Endothelial cell of umbilical vein (primary cell): ENCODE data around the gene CCBE1.

ENCODE experiments used
- EZH2 ChIP-seq: IDR thresholded peaks from 2 replicates; pipeline ENCODE4 v1.6.1; 2012; ENCODE audit warnings: borderline replicate concordance, low read depth, mild to moderate bottlenecking, moderate library complexity, low read length, inconsistent platforms; ENCODE audit not compliant: severe bottlenecking
- FOS ChIP-seq: IDR thresholded peaks from 2 replicates; pipeline ENCODE4 v1.6.1; 2011; ENCODE audit warnings: mild to moderate bottlenecking, low read length, moderate library complexity, borderline replicate concordance; ENCODE audit not compliant: insufficient read depth
- GATA2 ChIP-seq: IDR thresholded peaks from 2 replicates; pipeline ENCODE4 v1.7.0; 2011; ENCODE audit warnings: low read depth, mild to moderate bottlenecking, moderate library complexity, mixed read lengths, low read length; ENCODE audit not compliant: insufficient read length, insufficient read depth
- JUN ChIP-seq: IDR thresholded peaks from 2 replicates; pipeline ENCODE4 v1.6.1; 2011; ENCODE audit warnings: borderline replicate concordance, low read depth; ENCODE audit not compliant: insufficient read length, insufficient read depth
- POLR2A ChIP-seq: IDR thresholded peaks from 2 replicates; pipeline ENCODE4 v1.6.1; 2012; ENCODE audit warnings: low read depth, mild to moderate bottlenecking, control low read depth, low read length
- POLR2AphosphoS5 ChIP-seq: IDR thresholded peaks from 2 replicates; pipeline ENCODE4 v1.6.1; 2012; ENCODE audit warnings: low read depth, mild to moderate bottlenecking, control low read depth, low read length, moderate library complexity; ENCODE audit not compliant: insufficient read depth
- TF ChIP-seq, protein P1 (sequence below), 2 donors: IDR thresholded peaks; 1 replicate in 1 of 2; 2 replicates in 1 of 2; pipeline ENCODE4 v1.5.1; 2011; ENCODE audit warnings: low read length in 2 of 2, mild to moderate bottlenecking in 2 of 2, moderate library complexity in 2 of 2, control low read depth in 1 of 2, inconsistent platforms in 1 of 2, low read depth in 1 of 2; ENCODE audit not compliant: insufficient read depth in 1 of 2; ENCODE audit errors: extremely low read depth in 1 of 2
- TF ChIP-seq, protein P2 (sequence below): IDR thresholded peaks from 2 replicates; pipeline ENCODE4 v1.6.1; 2011; ENCODE audit not compliant: insufficient read depth, insufficient read length

DNA sequence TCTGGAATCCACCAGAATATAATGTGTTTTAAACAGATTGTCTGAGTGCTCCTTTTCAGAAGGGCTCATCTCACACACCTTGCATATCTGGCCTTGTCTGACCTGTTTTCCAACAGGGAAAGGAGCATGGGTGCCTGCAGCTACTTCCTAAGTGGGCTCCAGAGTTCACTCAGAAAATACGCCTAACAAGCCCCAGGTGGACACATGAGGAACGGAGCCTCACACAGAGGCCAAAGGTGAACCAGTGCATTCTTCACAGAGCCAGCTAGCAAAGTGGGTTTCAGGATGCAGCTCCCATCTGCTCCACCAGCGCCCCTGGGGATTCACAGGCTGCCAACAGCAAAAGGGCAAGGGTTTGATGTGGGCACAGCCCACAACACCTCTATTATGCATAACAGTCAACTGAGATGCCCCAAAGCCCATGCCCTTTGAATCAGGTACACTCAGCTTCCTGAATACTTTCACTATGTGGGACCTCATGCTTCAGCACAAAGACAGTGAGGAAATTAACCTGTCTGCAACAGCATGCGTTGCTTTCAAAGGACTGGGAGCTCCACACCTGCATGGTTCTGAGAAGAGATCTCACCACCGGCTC lies 86.6 kb downstream of the CCBE1 start:
- no peak for TF ChIP-seq POLR2AphosphoS5
- TF ChIP-seq EZH2: no peak
- TF ChIP-seq, protein P1, sequence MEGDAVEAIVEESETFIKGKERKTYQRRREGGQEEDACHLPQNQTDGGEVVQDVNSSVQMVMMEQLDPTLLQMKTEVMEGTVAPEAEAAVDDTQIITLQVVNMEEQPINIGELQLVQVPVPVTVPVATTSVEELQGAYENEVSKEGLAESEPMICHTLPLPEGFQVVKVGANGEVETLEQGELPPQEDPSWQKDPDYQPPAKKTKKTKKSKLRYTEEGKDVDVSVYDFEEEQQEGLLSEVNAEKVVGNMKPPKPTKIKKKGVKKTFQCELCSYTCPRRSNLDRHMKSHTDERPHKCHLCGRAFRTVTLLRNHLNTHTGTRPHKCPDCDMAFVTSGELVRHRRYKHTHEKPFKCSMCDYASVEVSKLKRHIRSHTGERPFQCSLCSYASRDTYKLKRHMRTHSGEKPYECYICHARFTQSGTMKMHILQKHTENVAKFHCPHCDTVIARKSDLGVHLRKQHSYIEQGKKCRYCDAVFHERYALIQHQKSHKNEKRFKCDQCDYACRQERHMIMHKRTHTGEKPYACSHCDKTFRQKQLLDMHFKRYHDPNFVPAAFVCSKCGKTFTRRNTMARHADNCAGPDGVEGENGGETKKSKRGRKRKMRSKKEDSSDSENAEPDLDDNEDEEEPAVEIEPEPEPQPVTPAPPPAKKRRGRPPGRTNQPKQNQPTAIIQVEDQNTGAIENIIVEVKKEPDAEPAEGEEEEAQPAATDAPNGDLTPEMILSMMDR (IDR thresholded peaks at IDR 0.05; ENCODE audit: extremely low read depth in 1 of 2, insufficient read depth in 1 of 2, low read depth in 1 of 2, low read length in 2 of 2): no peak
- TF ChIP-seq POLR2A: no peak
- TF ChIP-seq GATA2: no peak
- no peak for TF ChIP-seq JUN
- TF ChIP-seq FOS: no peak
- TF ChIP-seq, protein P2, sequence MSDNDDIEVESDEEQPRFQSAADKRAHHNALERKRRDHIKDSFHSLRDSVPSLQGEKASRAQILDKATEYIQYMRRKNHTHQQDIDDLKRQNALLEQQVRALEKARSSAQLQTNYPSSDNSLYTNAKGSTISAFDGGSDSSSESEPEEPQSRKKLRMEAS: no peak
